GM18867 (cell line): ENCODE measurements around the gene ARHGDIB.

Experiments
- ATAC-seq: cut with Tn5 transposase; IDR thresholded peaks from one replicate; pipeline ENCODE4 v1.9.1; 2021; ENCODE audit warnings: mild to moderate bottlenecking, moderate library complexity; ENCODE audit not compliant: unreplicated experiment

ARHGDIB gene

GRCh38 chr12:14957551-14958168 lies 3.7 kb downstream of the ARHGDIB start:
- ATAC-seq = no peak

GRCh38 chr12:14956905-14957304 lies 4.5 kb downstream of the ARHGDIB start:
- ATAC-seq = no peak

GRCh38 chr12:14956024-14956891 lies 5.1 kb downstream of the ARHGDIB start:
- peak; percentile 37 for ATAC-seq

GRCh38 chr12:14954269-14954668 lies 7.1 kb downstream of the ARHGDIB start:
- no peak for ATAC-seq

GRCh38 chr12:14953752-14954151 lies 7.6 kb downstream of the ARHGDIB start:
- ATAC-seq = no peak

- ATAC-seq = peak; percentile 62
These were observed 9.0 kb downstream of the ARHGDIB start for GRCh38 chr12:14952299-14952921.

GRCh38 chr12:14951851-14952250 lies 9.6 kb downstream of the ARHGDIB start:
- ATAC-seq = no peak

GRCh38 chr12:14950982-14951746 lies 10.2 kb downstream of the ARHGDIB start:
- no peak for ATAC-seq

- no peak for ATAC-seq
These were observed 11.0 kb downstream of the ARHGDIB start for GRCh38 chr12:14950421-14950820.

GRCh38 chr12:14949631-14950030 lies 11.8 kb downstream of the ARHGDIB start:
- no peak for ATAC-seq

GRCh38 chr12:14948672-14949071 lies 12.7 kb downstream of the ARHGDIB start:
- peak; percentile 93 for ATAC-seq

- ATAC-seq = no peak
These were observed 14.5 kb downstream of the ARHGDIB start for GRCh38 chr12:14946861-14947260.

GRCh38 chr12:14946162-14946561 lies 15.2 kb downstream of the ARHGDIB start:
- ATAC-seq = no peak

GRCh38 chr12:14942196-14942931 lies 19.0 kb downstream of the ARHGDIB start:
- ATAC-seq = no peak

GRCh38 chr12:14941369-14941768 lies 20.0 kb downstream of the ARHGDIB start:
- ATAC-seq = no peak

GRCh38 chr12:14938301-14938700 lies 23.1 kb downstream of the ARHGDIB start, which contains the start of gene ERP27:
Gene ERP27, minus strand, starts transcription at chr12:14938537. Its CDS starts 29 bp downstream, at chr12:14938508.
- no peak for ATAC-seq

- ATAC-seq = no peak
These were observed 23.7 kb downstream of the ARHGDIB start for GRCh38 chr12:14937689-14938088.

- ATAC-seq = no peak
These were observed 24.4 kb downstream of the ARHGDIB start for GRCh38 chr12:14937014-14937413.

GRCh38 chr12:14936224-14936861 lies 25.1 kb downstream of the ARHGDIB start:
- ATAC-seq = no peak

- ATAC-seq = no peak
These were observed 26.4 kb downstream of the ARHGDIB start for GRCh38 chr12:14935031-14935430.
